Hepatocyte (in vitro differentiated cells): Measurements from ENCODE around the gene GLYATL3. TPM values are rescaled to one million over a fixed set of nuclear protein-coding genes. Genes with fewer than 3 reads are reported as not detected.
A peak's percentile ranks its signal among the peaks of the same experiment; 100 is the strongest.

ENCODE experiments used
- DNase-seq: peaks from one replicate; pipeline ENCODE4 v3.0.0-alpha.2; 2016; ENCODE audit warnings: low spot score
- H2AFZ ChIP-seq: fragments of 200-600 bp; sonication (generic); 2 replicates; pipeline ENCODE4 v1.6.0; 2016; ENCODE audit warnings: antibody characterized with exemption, mild to moderate bottlenecking
- H3K27ac ChIP-seq: fragments of 200-600 bp; sonication (generic); 2 replicates; pipeline ENCODE4 v1.5.1; 2016; ENCODE audit warnings: mild to moderate bottlenecking
- H3K27me3 ChIP-seq: fragments of 200-600 bp; sonication (generic); 2 replicates; pipeline ENCODE4 v1.6.1; 2016
- H3K36me3 ChIP-seq: fragments of 200-600 bp; sonication (generic); replicated peaks from 2 replicates; pipeline ENCODE4 v1.5.1; 2016; ENCODE audit warnings: low read depth; ENCODE audit not compliant: insufficient read depth
- H3K4me1 ChIP-seq: fragments of 200-600 bp; sonication (generic); 2 replicates; pipeline ENCODE4 v1.5.1; 2016; ENCODE audit warnings: mild to moderate bottlenecking, moderate library complexity; ENCODE audit not compliant: insufficient read depth
- H3K4me2 ChIP-seq: fragments of 200-600 bp; sonication (generic); 2 replicates; pipeline ENCODE4 v1.6.0; 2016
- H3K4me3 ChIP-seq: fragments of 200-600 bp; sonication (generic); 2 replicates; pipeline ENCODE4 v1.5.1; 2016; ENCODE audit warnings: mild to moderate bottlenecking
- H3K79me2 ChIP-seq: fragments of 200-600 bp; sonication (generic); 2 replicates; pipeline ENCODE4 v1.6.0; 2017; ENCODE audit warnings: mild to moderate bottlenecking
- H3K9me2 ChIP-seq: fragments of 200-600 bp; sonication (generic); replicated peaks from 2 replicates; pipeline ENCODE4 v1.6.0; 2017; ENCODE audit warnings: mild to moderate bottlenecking; ENCODE audit not compliant: insufficient read depth
- H3K9me3 ChIP-seq: fragments of 200-600 bp; sonication (generic); 2 replicates; pipeline ENCODE4 v1.5.1; 2016; ENCODE audit warnings: low read depth, mild to moderate bottlenecking
- H4K20me1 ChIP-seq: fragments of 200-600 bp; sonication (generic); 2 replicates; pipeline ENCODE4 v1.6.0; 2016; ENCODE audit warnings: mild to moderate bottlenecking; ENCODE audit not compliant: insufficient read depth, poor library complexity, severe bottlenecking
- EZH2 ChIP-seq: fragments of 200-600 bp; sonication (generic); IDR thresholded peaks from 2 replicates; pipeline ENCODE4 v1.6.1; 2016; ENCODE audit warnings: antibody characterized with exemption, mild to moderate bottlenecking, borderline replicate concordance
- EZH2phosphoT487 ChIP-seq: fragments of 200-600 bp; sonication (generic); IDR thresholded peaks from one replicate; pipeline ENCODE4 v1.6.1; 2018; ENCODE audit warnings: antibody characterized with exemption, mild to moderate bottlenecking, low read depth, moderate library complexity; ENCODE audit not compliant: unreplicated experiment, severe bottlenecking
- WGBS: methylation state at CpG from one replicate; pipeline ENCODE4 v1.1.6; 2016; ENCODE audit warnings: low lambda C conversion rate; ENCODE audit errors: missing lambda C conversion rate; 5-methylcytosine and 5-hydroxymethylcytosine counted together
- polyA plus RNA-seq: library from polyadenylated mRNA; unstranded; fragments of >200 nt; fragmentation: Nextera tagmentation; extraction: Ambion mirVana; gene quantifications from 2 replicates; pipeline ENCODE4 v1.2.1, GENCODE V29; 2016
- total RNA-seq: library from RNA; depleted of rRNA; stranded (reverse); fragments of >200 nt; gene quantifications from 2 replicates; pipeline ENCODE4 v1.2.3, GENCODE V29; 2014
- TF ChIP-seq, protein P1 (sequence below): fragments of 200-600 bp; sonication (generic); IDR thresholded peaks from 2 replicates; pipeline ENCODE4 v1.5.1; 2016; ENCODE audit warnings: antibody characterized with exemption, mild to moderate bottlenecking; ENCODE audit not compliant: poor library complexity

Gene GLYATL3
- total and polyA plus RNA-seq, 2 experiments from 2014 or later: not detected

DNA sequence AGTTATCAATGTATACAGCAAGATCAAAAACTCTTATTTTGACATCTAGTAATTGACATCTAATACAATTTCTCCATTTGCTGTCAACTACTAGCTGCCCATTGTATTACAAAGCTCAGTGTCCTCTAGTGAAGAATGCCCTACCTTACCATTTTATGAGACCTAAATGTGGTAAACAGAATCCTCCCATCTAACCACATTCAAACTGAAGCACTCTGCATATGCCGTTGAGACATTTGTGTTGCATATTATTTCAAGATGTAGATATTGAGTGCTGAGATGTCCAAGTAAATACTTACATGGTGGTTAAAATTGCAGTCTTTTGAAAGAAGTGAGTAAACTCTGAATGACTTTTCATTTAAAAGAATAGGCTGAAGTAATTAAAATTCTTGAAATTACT is 597 bp upstream of the GLYATL3 start:
- no peak for DNase-seq
- Histone ChIP-seq H3K36me3 (no peaks in the 10 kb centered on the region), H3K9me3 (no peaks in the 10 kb centered on the region), H3K79me2 (no peaks in the 10 kb centered on the region), H2AFZ (no peak overlapping the region), H3K4me3 (no peak overlapping the region), H3K4me1 (no peaks in the 10 kb centered on the region), H3K27ac (no peak overlapping the region), H3K9me2 (no peaks in the 10 kb centered on the region), H3K4me2 (no peak overlapping the region), H3K27me3 (no peaks in the 10 kb centered on the region), H4K20me1 (no peaks in the 10 kb centered on the region)
- 79% methylated on average over 1 of the region's 1 CpG for WGBS
- TF ChIP-seq, protein P1, sequence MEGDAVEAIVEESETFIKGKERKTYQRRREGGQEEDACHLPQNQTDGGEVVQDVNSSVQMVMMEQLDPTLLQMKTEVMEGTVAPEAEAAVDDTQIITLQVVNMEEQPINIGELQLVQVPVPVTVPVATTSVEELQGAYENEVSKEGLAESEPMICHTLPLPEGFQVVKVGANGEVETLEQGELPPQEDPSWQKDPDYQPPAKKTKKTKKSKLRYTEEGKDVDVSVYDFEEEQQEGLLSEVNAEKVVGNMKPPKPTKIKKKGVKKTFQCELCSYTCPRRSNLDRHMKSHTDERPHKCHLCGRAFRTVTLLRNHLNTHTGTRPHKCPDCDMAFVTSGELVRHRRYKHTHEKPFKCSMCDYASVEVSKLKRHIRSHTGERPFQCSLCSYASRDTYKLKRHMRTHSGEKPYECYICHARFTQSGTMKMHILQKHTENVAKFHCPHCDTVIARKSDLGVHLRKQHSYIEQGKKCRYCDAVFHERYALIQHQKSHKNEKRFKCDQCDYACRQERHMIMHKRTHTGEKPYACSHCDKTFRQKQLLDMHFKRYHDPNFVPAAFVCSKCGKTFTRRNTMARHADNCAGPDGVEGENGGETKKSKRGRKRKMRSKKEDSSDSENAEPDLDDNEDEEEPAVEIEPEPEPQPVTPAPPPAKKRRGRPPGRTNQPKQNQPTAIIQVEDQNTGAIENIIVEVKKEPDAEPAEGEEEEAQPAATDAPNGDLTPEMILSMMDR: no peak
- no peak for TF ChIP-seq EZH2phosphoT487
- TF ChIP-seq EZH2: no peak

DNA sequence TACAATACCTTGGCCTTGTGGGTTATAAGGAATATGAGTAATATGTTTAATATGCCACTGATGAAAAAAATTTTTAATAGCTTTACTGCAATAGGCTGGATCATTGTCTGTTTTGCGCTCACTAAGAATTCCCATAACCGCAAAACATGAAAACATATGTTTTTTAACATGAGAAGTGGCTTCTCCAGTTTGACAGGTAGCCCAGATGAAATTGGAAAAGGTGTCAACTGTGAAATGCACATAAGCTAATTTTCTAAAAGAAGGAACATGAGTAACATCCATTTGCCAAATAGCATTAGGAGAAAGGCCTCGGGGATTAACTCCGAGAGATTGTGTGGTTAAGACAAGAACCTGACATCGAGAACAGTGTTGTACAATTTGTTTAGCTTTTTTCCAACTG is 4.9 kb downstream of the GLYATL3 start:
- Histone ChIP-seq H3K27me3 (no peaks in the 10 kb centered on the region), H3K9me3 (no peaks in the 10 kb centered on the region), H3K36me3 (no peaks in the 10 kb centered on the region), H3K4me1 (peaks cover 5% of the 10 kb centered on the region), H2AFZ (no peak overlapping the region), H3K9me2 (no peaks in the 10 kb centered on the region), H3K4me3 (no peak overlapping the region), H3K4me2 (no peak overlapping the region), H4K20me1 (no peaks in the 10 kb centered on the region), H3K79me2 (no peaks in the 10 kb centered on the region), H3K27ac (no peak overlapping the region)
- TF ChIP-seq, protein P1: no peak
- TF ChIP-seq EZH2: no peak
- no peak for TF ChIP-seq EZH2phosphoT487
- WGBS: 84% methylated on average over 5 of the region's 5 CpGs
- DNase-seq: no peak

DNA sequence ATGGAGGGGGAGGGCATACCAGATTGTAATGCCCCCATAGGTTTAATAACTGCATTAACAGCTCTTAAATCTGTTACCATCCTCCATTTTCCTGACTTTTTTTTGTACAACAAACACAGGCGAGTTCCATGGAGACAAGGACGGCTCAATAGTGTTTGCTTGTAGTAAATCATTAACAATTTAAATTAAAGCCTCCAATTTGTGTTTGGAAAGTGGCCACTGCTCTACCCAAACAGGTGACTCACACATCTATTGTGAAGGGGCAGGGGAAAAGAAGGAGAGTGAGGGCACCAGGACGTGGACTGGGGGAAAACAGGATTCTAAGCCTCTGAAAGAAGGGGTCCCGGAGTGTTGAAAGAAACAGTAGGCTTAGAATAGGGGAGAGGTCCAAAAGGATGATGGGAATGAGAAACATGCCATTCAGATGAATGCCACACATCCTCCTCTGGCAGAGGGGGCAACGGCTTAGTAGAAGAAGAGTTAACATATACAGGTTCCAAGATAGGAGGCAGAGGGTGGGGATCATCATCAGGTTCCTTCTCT is 6.9 kb downstream of the GLYATL3 start:
- H3K36me3 ChIP-seq: no peaks in the 10 kb centered on the region
- WGBS: 51% methylated on average over 5 of the region's 5 CpGs
- peaks cover 5% of the 10 kb centered on the region for H3K4me1 ChIP-seq
- H3K27me3 ChIP-seq: no peaks in the 10 kb centered on the region
- peak overlapping the region; percentile 5 for H2AFZ ChIP-seq
- H3K9me2 ChIP-seq: no peaks in the 10 kb centered on the region
- peak overlapping the region; percentile 48 for H3K27ac ChIP-seq
- H3K79me2 ChIP-seq: no peaks in the 10 kb centered on the region
- H3K4me2 ChIP-seq: peak overlapping the region; percentile 66
- DNase-seq: peak; percentile 24
- no peaks in the 10 kb centered on the region for H4K20me1 ChIP-seq
- no peaks in the 10 kb centered on the region for H3K9me3 ChIP-seq
- TF ChIP-seq EZH2 (no peak), EZH2phosphoT487 (no peak)
- TF ChIP-seq, protein P1: no peak
- peak overlapping the region; percentile 17 for H3K4me3 ChIP-seq

DNA sequence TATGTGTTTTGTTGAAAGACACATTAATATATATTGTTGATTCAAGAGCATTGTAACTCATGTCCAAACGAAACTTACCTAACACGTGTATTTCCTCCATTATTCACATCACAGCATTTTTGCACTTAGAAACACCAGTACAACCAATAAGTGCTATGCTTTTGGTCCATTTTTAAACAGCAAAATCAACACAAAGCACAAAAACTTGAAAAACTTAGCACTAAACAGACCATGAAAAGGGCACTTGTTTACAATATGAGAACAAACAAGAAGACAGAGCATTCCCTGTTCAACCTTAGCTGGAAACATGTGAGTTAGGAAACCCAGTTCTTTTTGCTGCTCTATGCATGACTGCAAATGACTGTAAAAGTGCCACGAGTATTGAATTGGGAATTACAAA is 9.6 kb downstream of the GLYATL3 start:
- Histone ChIP-seq H3K4me2 (no peak overlapping the region), H4K20me1 (no peaks in the 10 kb centered on the region), H3K79me2 (no peaks in the 10 kb centered on the region), H3K27ac (no peak overlapping the region), H3K9me3 (no peaks in the 10 kb centered on the region), H2AFZ (no peak overlapping the region), H3K36me3 (no peaks in the 10 kb centered on the region), H3K4me1 (peaks cover 5% of the 10 kb centered on the region), H3K9me2 (no peaks in the 10 kb centered on the region), H3K27me3 (no peaks in the 10 kb centered on the region), H3K4me3 (no peak overlapping the region)
- DNase-seq: no peak
- TF ChIP-seq EZH2: no peak
- TF ChIP-seq EZH2phosphoT487: no peak
- TF ChIP-seq, protein P1: no peak
- WGBS: 89% methylated on average over 3 of the region's 3 CpGs
